ENCODE measurements around the gene ADAMTS17.

Gene ADAMTS17

DNA sequence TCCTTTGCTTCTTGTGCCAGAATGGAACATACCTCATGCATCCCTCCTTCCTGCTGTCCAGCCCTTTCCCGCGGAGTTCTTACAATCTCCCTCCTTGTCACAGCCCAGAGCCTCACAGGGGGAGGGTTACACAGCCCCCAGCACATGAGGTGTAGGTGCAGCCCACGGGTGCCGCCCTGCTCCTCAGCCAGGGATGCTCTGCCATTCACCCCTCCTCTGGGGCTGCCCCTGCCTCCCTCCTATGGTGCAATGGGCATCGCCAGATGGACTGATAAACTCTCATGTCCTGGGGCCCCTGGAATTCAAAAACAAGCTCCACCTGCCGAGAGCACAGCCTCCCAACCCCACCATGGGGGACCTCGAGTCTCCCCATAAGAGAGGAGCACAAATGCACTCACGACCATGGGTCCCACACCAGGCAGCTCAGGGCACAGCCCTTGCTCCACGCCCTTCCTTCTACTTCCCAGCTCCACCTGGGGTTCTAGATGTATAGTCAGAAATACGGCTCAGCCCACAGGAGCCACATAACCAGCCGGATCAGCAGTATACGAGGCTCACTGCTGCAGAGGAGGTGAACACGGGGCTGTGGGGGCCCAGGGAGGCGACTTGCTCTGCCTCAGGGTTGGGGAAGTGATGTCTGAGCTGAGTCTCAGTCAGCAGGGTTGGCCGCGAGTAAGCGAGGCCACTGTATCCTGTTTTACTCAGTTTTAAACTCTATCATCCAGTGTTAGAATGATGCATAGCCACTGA lies 338.8 kb downstream of the ADAMTS17 start:
- no peaks in the 10 kb centered on the region for H3K9me3 ChIP-seq (ENCODE audit: severe bottlenecking)
- no peak overlapping the region for H3K4me3 ChIP-seq (ENCODE audit: low read depth, low read length)
- H3K27me3 ChIP-seq (ENCODE audit: insufficient read depth, low read depth, severe bottlenecking): peaks cover 8% of the 10 kb centered on the region
- TF ChIP-seq, protein P1, sequence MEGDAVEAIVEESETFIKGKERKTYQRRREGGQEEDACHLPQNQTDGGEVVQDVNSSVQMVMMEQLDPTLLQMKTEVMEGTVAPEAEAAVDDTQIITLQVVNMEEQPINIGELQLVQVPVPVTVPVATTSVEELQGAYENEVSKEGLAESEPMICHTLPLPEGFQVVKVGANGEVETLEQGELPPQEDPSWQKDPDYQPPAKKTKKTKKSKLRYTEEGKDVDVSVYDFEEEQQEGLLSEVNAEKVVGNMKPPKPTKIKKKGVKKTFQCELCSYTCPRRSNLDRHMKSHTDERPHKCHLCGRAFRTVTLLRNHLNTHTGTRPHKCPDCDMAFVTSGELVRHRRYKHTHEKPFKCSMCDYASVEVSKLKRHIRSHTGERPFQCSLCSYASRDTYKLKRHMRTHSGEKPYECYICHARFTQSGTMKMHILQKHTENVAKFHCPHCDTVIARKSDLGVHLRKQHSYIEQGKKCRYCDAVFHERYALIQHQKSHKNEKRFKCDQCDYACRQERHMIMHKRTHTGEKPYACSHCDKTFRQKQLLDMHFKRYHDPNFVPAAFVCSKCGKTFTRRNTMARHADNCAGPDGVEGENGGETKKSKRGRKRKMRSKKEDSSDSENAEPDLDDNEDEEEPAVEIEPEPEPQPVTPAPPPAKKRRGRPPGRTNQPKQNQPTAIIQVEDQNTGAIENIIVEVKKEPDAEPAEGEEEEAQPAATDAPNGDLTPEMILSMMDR (IDR thresholded peaks at IDR 0.05; ENCODE audit: low read depth, low read length): no peak
- DNase-seq: no peak
- H3K27ac ChIP-seq: no peak overlapping the region
- H3K36me3 ChIP-seq: no peaks in the 10 kb centered on the region

DNA sequence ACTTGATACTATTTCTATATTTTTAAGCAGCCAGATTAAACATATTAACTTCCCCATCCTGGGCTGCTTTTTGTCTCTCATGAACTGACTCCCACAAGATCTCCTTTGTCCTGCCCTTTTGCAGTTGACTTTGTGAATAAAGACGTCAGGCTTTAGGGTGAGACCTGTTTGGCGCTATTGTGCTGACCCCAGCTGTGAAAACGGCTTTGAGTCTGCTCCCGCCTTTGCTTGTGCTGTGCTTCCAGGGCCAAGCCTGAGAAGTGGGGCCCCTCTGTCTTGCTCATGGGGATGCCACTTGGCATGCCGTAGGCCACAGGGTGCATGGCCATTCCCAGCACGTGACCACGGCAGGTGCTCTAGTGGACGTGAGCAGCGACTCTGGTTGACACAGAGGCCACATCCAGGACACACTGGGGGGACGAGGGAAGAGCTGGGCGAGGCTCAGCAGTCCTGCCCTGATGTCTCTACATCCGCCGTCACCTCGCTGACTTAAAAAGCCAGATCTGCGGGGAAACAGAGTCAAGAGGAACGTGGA lies 339.6 kb downstream of the ADAMTS17 start:
- H3K4me3 ChIP-seq (ENCODE audit: low read depth, low read length): no peak overlapping the region
- TF ChIP-seq, protein P1 (IDR thresholded peaks at IDR 0.05; ENCODE audit: low read depth, low read length): no peak
- no peaks in the 10 kb centered on the region for H3K9me3 ChIP-seq (ENCODE audit: severe bottlenecking)
- DNase-seq: no peak
- H3K27me3 ChIP-seq (ENCODE audit: insufficient read depth, low read depth, severe bottlenecking): peaks cover 11% of the 10 kb centered on the region
- no peak overlapping the region for H3K27ac ChIP-seq
- no peaks in the 10 kb centered on the region for H3K36me3 ChIP-seq

DNA sequence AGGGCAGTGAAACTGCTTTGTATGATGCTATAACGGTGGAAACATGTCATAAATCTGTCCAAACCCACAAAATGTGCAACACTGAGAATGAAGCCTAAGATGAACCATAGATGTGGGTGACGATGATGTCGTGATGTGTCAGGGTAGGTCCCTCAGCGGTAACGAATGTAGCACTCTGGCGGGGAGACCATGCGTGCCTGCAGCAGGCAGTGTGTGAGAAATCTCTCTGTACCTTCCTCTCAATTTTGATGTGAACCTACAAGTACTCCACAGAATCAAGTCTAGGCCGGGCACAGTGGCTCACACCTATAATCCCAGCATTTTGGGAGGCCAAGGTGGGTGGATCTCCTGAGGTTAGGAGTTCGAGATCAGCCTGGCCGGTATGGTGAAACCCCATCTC lies 340.4 kb downstream of the ADAMTS17 start:
- TF ChIP-seq, protein P1 (IDR thresholded peaks at IDR 0.05; ENCODE audit: low read depth, low read length): no peak
- Histone ChIP-seq H3K4me3 (ENCODE audit: low read depth, low read length) (no peak overlapping the region), H3K27ac (no peak overlapping the region), H3K36me3 (no peaks in the 10 kb centered on the region), H3K27me3 (ENCODE audit: insufficient read depth, low read depth, severe bottlenecking) (peaks cover 15% of the 10 kb centered on the region), H3K9me3 (ENCODE audit: severe bottlenecking) (no peaks in the 10 kb centered on the region)
- no peak for DNase-seq

DNA sequence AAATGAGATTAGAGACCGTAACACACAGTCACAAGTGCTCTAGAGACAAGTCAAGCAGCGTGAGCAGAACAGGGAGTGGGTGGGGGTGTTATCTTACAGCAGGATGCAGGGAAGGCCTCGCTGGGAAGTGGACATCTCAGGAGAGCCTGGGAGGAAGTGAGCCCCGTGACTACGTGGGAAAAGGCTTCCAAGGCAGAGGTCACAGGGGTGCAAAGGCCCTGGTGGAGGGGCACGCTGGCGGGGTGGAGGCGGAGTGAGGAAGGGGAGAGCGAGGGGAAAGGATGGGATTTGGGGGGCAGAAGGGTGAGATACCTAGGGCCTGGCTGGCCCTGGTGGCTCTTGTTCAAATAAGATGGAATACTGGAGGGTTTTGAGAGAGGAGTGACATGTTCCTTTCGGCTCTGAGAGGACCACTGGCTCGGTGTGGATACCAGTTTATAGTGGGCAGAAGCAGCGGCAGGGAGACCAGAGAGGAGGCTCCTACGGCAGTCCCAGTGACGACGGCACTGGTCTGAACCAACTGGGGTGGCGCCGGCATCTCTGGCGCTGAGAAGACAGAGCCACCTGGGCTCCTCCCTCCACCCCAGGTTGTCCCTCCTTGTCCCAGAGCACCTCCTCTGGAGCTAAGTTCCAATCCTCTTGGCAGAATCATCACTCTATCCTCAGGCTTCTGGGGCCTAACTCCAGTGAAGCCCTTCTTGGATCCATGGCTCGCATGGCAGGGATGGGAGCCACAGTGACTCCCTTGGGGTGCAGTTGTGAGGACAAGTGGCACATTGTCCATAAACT lies 342.3 kb downstream of the ADAMTS17 start:
- peaks cover 13% of the 10 kb centered on the region for H3K27me3 ChIP-seq (ENCODE audit: insufficient read depth, low read depth, severe bottlenecking)
- H3K36me3 ChIP-seq: no peaks in the 10 kb centered on the region
- H3K27ac ChIP-seq: no peak overlapping the region
- no peak overlapping the region for H3K4me3 ChIP-seq (ENCODE audit: low read depth, low read length)
- TF ChIP-seq, protein P1 (IDR thresholded peaks at IDR 0.05; ENCODE audit: low read depth, low read length): no peak
- DNase-seq: no peak
- H3K9me3 ChIP-seq (ENCODE audit: severe bottlenecking): no peaks in the 10 kb centered on the region

DNA sequence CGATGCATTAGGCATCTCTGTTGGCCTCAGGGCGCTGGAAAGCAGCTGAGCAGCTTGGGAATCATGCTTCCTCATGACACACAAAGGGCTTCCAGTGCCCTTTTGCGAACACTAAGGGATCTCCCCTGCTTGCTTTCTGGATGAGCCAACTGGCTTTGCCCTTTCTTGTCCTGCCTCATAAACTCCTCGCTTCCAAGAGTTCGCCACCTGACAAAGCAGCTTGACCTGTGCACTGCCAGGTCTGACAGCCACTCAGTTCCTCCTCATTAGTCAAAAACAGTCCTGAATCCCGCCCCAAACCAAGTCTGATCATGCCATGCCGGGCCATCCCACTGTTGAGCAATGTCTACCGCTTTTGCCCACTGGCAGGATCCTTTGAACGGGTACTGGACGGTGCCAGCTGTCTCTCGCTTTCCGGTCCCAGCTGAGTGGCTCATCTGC lies 343.1 kb downstream of the ADAMTS17 start:
- Histone ChIP-seq H3K9me3 (ENCODE audit: severe bottlenecking) (no peaks in the 10 kb centered on the region), H3K27me3 (ENCODE audit: insufficient read depth, low read depth, severe bottlenecking) (peaks cover 13% of the 10 kb centered on the region), H3K36me3 (no peaks in the 10 kb centered on the region), H3K4me3 (ENCODE audit: low read depth, low read length) (no peak overlapping the region), H3K27ac (no peak overlapping the region)
- DNase-seq: no peak
- TF ChIP-seq, protein P1 (IDR thresholded peaks at IDR 0.05; ENCODE audit: low read depth, low read length): no peak
